GM19025 (cell line): Measurements from ENCODE around the gene ASPSCR1.
A peak's percentile ranks its signal among the peaks of the same experiment; 100 is the strongest.

Experiments
- ATAC-seq: cut with Tn5 transposase; IDR thresholded peaks from one replicate; pipeline ENCODE4 v1.9.1; 2021; ENCODE audit warnings: mild to moderate bottlenecking, low read depth, moderate library complexity; ENCODE audit not compliant: unreplicated experiment

Gene ASPSCR1

GRCh38 chr17:81958633-81959342 is 18.6 kb upstream of the ASPSCR1 start:
- ATAC-seq = no peak

- ATAC-seq = peak; percentile 67
Measured at GRCh38 chr17:81959362-81960129, 17.9 kb upstream of the ASPSCR1 start.

- ATAC-seq = no peak
Measured at GRCh38 chr17:81960130-81960958, 17.1 kb upstream of the ASPSCR1 start.

GRCh38 chr17:81961087-81961511 is 16.3 kb upstream of the ASPSCR1 start, which contains the start of gene NOTUM:
NOTUM (minus strand) TSS chr17:81961187; CDS start chr17:81960909, 278 bp downstream.
- ATAC-seq = no peak

- ATAC-seq = no peak
Measured at GRCh38 chr17:81961521-81962498, 15.6 kb upstream of the ASPSCR1 start.

GRCh38 chr17:81962499-81963441 is 14.7 kb upstream of the ASPSCR1 start:
- no peak for ATAC-seq

GRCh38 chr17:81964081-81964849 is 13.2 kb upstream of the ASPSCR1 start:
- ATAC-seq = no peak

GRCh38 chr17:81966343-81967243 is 10.8 kb upstream of the ASPSCR1 start:
- ATAC-seq = no peak

GRCh38 chr17:81967244-81967532 is 10.2 kb upstream of the ASPSCR1 start:
- no peak for ATAC-seq

- peak; percentile 55 for ATAC-seq
Measured at GRCh38 chr17:81967533-81968395, 9.7 kb upstream of the ASPSCR1 start.

GRCh38 chr17:81968396-81968745 is 9.1 kb upstream of the ASPSCR1 start:
- no peak for ATAC-seq

- no peak for ATAC-seq
Measured at GRCh38 chr17:81968850-81969812, 8.3 kb upstream of the ASPSCR1 start.

GRCh38 chr17:81973432-81973831 is 4.0 kb upstream of the ASPSCR1 start:
- ATAC-seq = no peak

GRCh38 chr17:81976332-81977210 is 858 bp upstream of the ASPSCR1 start:
- no peak for ATAC-seq
